Smooth muscle cell (in vitro differentiated cells): ENCODE results near the gene BRINP2. TPM values are rescaled to one million over a fixed set of nuclear protein-coding genes. Genes with fewer than 3 reads are reported as not detected.

Source experiments
- DNase-seq: peaks from one replicate; lab custom pipeline; 2025; ENCODE audit not compliant: unreplicated experiment; lab: John Stamatoyannopoulos, UW
- H2AFZ ChIP-seq: fragments of 200-600 bp; sonication (generic); 2 replicates; pipeline ENCODE4 v1.6.0; 2016; ENCODE audit warnings: antibody characterized with exemption, low read depth, mild to moderate bottlenecking
- H3F3A ChIP-seq: fragments of 200-600 bp; sonication (generic); 2 replicates; pipeline ENCODE4 v1.6.0; 2017; ENCODE audit warnings: antibody characterized with exemption, low read depth
- H3K27ac ChIP-seq: fragments of 200-600 bp; sonication (generic); 2 replicates; pipeline ENCODE4 v1.5.1; 2016; ENCODE audit warnings: low read depth, mild to moderate bottlenecking
- H3K27me3 ChIP-seq: fragments of 200-600 bp; sonication (generic); 2 replicates; pipeline ENCODE4 v1.6.1; 2016; ENCODE audit warnings: low read depth, mild to moderate bottlenecking
- H3K36me3 ChIP-seq: fragments of 200-600 bp; sonication (generic); 2 replicates; pipeline ENCODE4 v1.5.1; 2016; ENCODE audit warnings: low read depth
- H3K4me1 ChIP-seq: fragments of 200-600 bp; sonication (generic); 2 replicates; pipeline ENCODE4 v1.5.1; 2016; ENCODE audit warnings: low read depth
- H3K4me2 ChIP-seq: fragments of 200-600 bp; sonication (generic); 2 replicates; pipeline ENCODE4 v1.6.0; 2016; ENCODE audit warnings: mild to moderate bottlenecking
- H3K4me3 ChIP-seq: fragments of 200-600 bp; sonication (generic); 2 replicates; pipeline ENCODE4 v1.5.1; 2016; ENCODE audit warnings: mild to moderate bottlenecking
- H3K79me2 ChIP-seq: fragments of 200-600 bp; sonication (generic); 2 replicates; pipeline ENCODE4 v1.6.0; 2016; ENCODE audit warnings: low read depth, mild to moderate bottlenecking
- H3K9ac ChIP-seq: fragments of 200-600 bp; sonication (generic); 2 replicates; pipeline ENCODE4 v1.6.0; 2016; ENCODE audit warnings: low read depth
- H3K9me3 ChIP-seq: fragments of 200-600 bp; sonication (generic); replicated peaks from 2 replicates; pipeline ENCODE4 v1.5.1; 2016; ENCODE audit warnings: low read depth
- H4K20me1 ChIP-seq: fragments of 200-600 bp; sonication (generic); 2 replicates; pipeline ENCODE4 v1.6.0; 2016; ENCODE audit warnings: low read depth
- CTCF ChIP-seq: fragments of 200-600 bp; sonication (generic); IDR thresholded peaks from 2 replicates; pipeline ENCODE4 v1.5.1; 2017; ENCODE audit warnings: borderline replicate concordance, mild to moderate bottlenecking, antibody characterized with exemption; ENCODE audit not compliant: insufficient read depth, poor library complexity, severe bottlenecking
- WGBS: methylation state at CpG from one replicate; pipeline ENCODE4 v1.1.7; 2016; ENCODE audit warnings: low lambda C conversion rate; 5-methylcytosine and 5-hydroxymethylcytosine counted together
- polyA plus RNA-seq: library from polyadenylated mRNA; unstranded; fragments of >200 nt; fragmentation: Nextera tagmentation; extraction: Ambion mirVana; gene quantifications from 2 replicates; pipeline ENCODE4 v1.2.1, GENCODE V29; 2016
- total RNA-seq: library from RNA; depleted of rRNA; stranded (reverse); fragments of >200 nt; gene quantifications from 2 replicates; pipeline ENCODE4 v1.2.3, GENCODE V29; 2014

BRINP2 gene
- total and polyA plus RNA-seq, 2 experiments from 2014 or later: not detected

- H3K79me2 ChIP-seq: no peaks in the 10 kb centered on the region
- no peaks in the 10 kb centered on the region for H3F3A ChIP-seq
- no peaks in the 10 kb centered on the region for H3K4me1 ChIP-seq
- DNase-seq: no peak
- H3K27ac ChIP-seq: no peak overlapping the region
- TF ChIP-seq CTCF: no peak
- H3K36me3 ChIP-seq: no peaks in the 10 kb centered on the region
- H2AFZ ChIP-seq: no peak overlapping the region
- WGBS: 74% methylated on average over 3 of the region's 3 CpGs
- H3K27me3 ChIP-seq: peaks cover 27% of the 10 kb centered on the region
- H3K4me3 ChIP-seq: no peak overlapping the region
- no peak overlapping the region for H3K9ac ChIP-seq
- no peak overlapping the region for H3K4me2 ChIP-seq
- H3K9me3 ChIP-seq: no peaks in the 10 kb centered on the region
- H4K20me1 ChIP-seq: no peaks in the 10 kb centered on the region
Measured at GRCh38 chr1:177126267-177126666, 44.5 kb upstream of the BRINP2 start.

GRCh38 chr1:177128665-177129281, 42.0 kb upstream of the BRINP2 start:
- Histone ChIP-seq H3K4me3 (no peak overlapping the region), H3K27me3 (peaks cover 10% of the 10 kb centered on the region), H4K20me1 (no peaks in the 10 kb centered on the region), H3K4me2 (no peak overlapping the region), H3K79me2 (no peaks in the 10 kb centered on the region), H3K4me1 (no peaks in the 10 kb centered on the region), H2AFZ (no peak overlapping the region), H3K27ac (no peak overlapping the region), H3K9ac (no peak overlapping the region), H3F3A (no peaks in the 10 kb centered on the region), H3K9me3 (no peaks in the 10 kb centered on the region), H3K36me3 (no peaks in the 10 kb centered on the region)
- 80% methylated on average over 4 of the region's 4 CpGs for WGBS
- TF ChIP-seq CTCF: no peak
- no peak for DNase-seq

GRCh38 chr1:177130451-177130945, 40.3 kb upstream of the BRINP2 start:
- H3K79me2 ChIP-seq: no peaks in the 10 kb centered on the region
- H3K27me3 ChIP-seq: peaks cover 5% of the 10 kb centered on the region
- H3K27ac ChIP-seq: no peak overlapping the region
- H3K4me1 ChIP-seq: no peaks in the 10 kb centered on the region
- 78% methylated on average over 5 of the region's 5 CpGs for WGBS
- H3K9me3 ChIP-seq: no peaks in the 10 kb centered on the region
- H4K20me1 ChIP-seq: no peaks in the 10 kb centered on the region
- H3K4me3 ChIP-seq: no peak overlapping the region
- DNase-seq: no peak
- no peak overlapping the region for H2AFZ ChIP-seq
- no peaks in the 10 kb centered on the region for H3K36me3 ChIP-seq
- no peak overlapping the region for H3K9ac ChIP-seq
- no peak overlapping the region for H3K4me2 ChIP-seq
- H3F3A ChIP-seq: no peaks in the 10 kb centered on the region
- TF ChIP-seq CTCF: no peak

GRCh38 chr1:177131723-177132122, 39.0 kb upstream of the BRINP2 start:
- TF ChIP-seq CTCF: no peak

More at GRCh38 chr1:177131723-177132122, 39.0 kb upstream of the BRINP2 start:
- Histone ChIP-seq H3K9ac (no peak overlapping the region), H3K4me2 (no peak overlapping the region), H3K79me2 (no peaks in the 10 kb centered on the region), H3K4me1 (no peaks in the 10 kb centered on the region), H4K20me1 (no peaks in the 10 kb centered on the region), H3K27ac (no peak overlapping the region), H3K27me3 (peaks cover 5% of the 10 kb centered on the region), H3K9me3 (no peaks in the 10 kb centered on the region), H3K4me3 (no peak overlapping the region), H3F3A (no peaks in the 10 kb centered on the region), H3K36me3 (no peaks in the 10 kb centered on the region), H2AFZ (no peak overlapping the region)
- WGBS: 77% methylated on average over 4 of the region's 4 CpGs
- no peak for DNase-seq
